Osteoblast (primary cell): Measurements from ENCODE around the gene DUSP1. TPM values are rescaled to one million over a fixed set of nuclear protein-coding genes. Genes with fewer than 3 reads are reported as not detected.

Experiments used
- DNase-seq: peaks from one replicate; pipeline ENCODE4 v3.0.0; 2011; ENCODE audit warnings: low spot score, mixed read lengths; ENCODE audit not compliant: insufficient read length; ENCODE audit errors: missing footprints
- H2AFZ ChIP-seq: 2 replicates; pipeline ENCODE4 v1.6.0; 2011; ENCODE audit warnings: mild to moderate bottlenecking, low read length
- H3K27ac ChIP-seq: 2 replicates; pipeline ENCODE4 v1.5.1; 2011; ENCODE audit warnings: mild to moderate bottlenecking, low read depth, low read length, moderate library complexity
- H3K27me3 ChIP-seq: 2 replicates; pipeline ENCODE4 v1.6.0; 2012; ENCODE audit warnings: mild to moderate bottlenecking, control low read depth, inconsistent platforms, low read length, moderate library complexity; ENCODE audit not compliant: insufficient read depth
- H3K36me3 ChIP-seq: 2 replicates; pipeline ENCODE4 v1.5.1; 2011; ENCODE audit warnings: mild to moderate bottlenecking, low read length, control low read depth, moderate library complexity; ENCODE audit not compliant: insufficient read depth
- H3K4me1 ChIP-seq: 2 replicates; pipeline ENCODE4 v1.5.1; 2011; ENCODE audit warnings: mild to moderate bottlenecking, low read length, control low read depth, moderate library complexity; ENCODE audit not compliant: insufficient read depth
- H3K4me2 ChIP-seq: 2 replicates; pipeline ENCODE4 v1.6.0; 2011; ENCODE audit warnings: mild to moderate bottlenecking, low read length; ENCODE audit not compliant: insufficient read depth
- H3K4me3 ChIP-seq: fragments of 200-600 bp; sonication (generic); 3 replicates; pipeline ENCODE4 v1.5.1; 2012; ENCODE audit warnings: mild to moderate bottlenecking, low read length, inconsistent platforms; ENCODE audit not compliant: insufficient read depth
- H3K79me2 ChIP-seq: 2 replicates; pipeline ENCODE4 v1.6.0; 2012; ENCODE audit warnings: mild to moderate bottlenecking, low read length, control low read depth, inconsistent platforms; ENCODE audit not compliant: insufficient read depth
- H3K9me3 ChIP-seq: 2 replicates; pipeline ENCODE4 v1.5.1; 2011; ENCODE audit warnings: low read depth, low read length, control low read depth
- H4K20me1 ChIP-seq: 2 replicates; pipeline ENCODE4 v1.6.0; 2012; ENCODE audit warnings: mild to moderate bottlenecking, low read length, control low read depth; ENCODE audit not compliant: insufficient read depth
- CTCF ChIP-seq: IDR thresholded peaks from 2 replicates; pipeline ENCODE4 v1.5.1; 2011; ENCODE audit warnings: mild to moderate bottlenecking, low read depth, low read length, moderate library complexity; ENCODE audit errors: extremely low read depth
- total RNA-seq: library from RNA; depleted of rRNA; stranded (reverse); fragments of >200 nt; gene quantifications from 2 replicates; pipeline ENCODE4 v1.2.3, GENCODE V29; 2012

Gene DUSP1
- total RNA-seq, 1 donor, result 74.6 TPM

GRCh38 chr5:172724242-172725183, 46.5 kb downstream of the DUSP1 start:
- no peak overlapping the region for H3K4me2 ChIP-seq
- no peak for TF ChIP-seq CTCF
- no peaks in the 10 kb centered on the region for H4K20me1 ChIP-seq
- H3K27ac ChIP-seq, result no peak overlapping the region
- H3K27me3 ChIP-seq, result no peaks in the 10 kb centered on the region
- no peaks in the 10 kb centered on the region for H3K9me3 ChIP-seq
- DNase-seq, result peak; percentile 35
- H2AFZ ChIP-seq, result no peak overlapping the region
- no peaks in the 10 kb centered on the region for H3K79me2 ChIP-seq
- no peak overlapping the region for H3K4me3 ChIP-seq
- no peaks in the 10 kb centered on the region for H3K36me3 ChIP-seq
- peaks cover 14% of the 10 kb centered on the region for H3K4me1 ChIP-seq

GRCh38 chr5:172723508-172723907, 47.5 kb downstream of the DUSP1 start:
- H4K20me1 ChIP-seq, result no peaks in the 10 kb centered on the region
- peak; percentile 21 for DNase-seq
- TF ChIP-seq CTCF, result no peak
- no peak overlapping the region for H3K27ac ChIP-seq
- no peak overlapping the region for H3K4me3 ChIP-seq
- no peaks in the 10 kb centered on the region for H3K79me2 ChIP-seq
- no peak overlapping the region for H3K4me2 ChIP-seq
- H3K36me3 ChIP-seq, result no peaks in the 10 kb centered on the region
- no peaks in the 10 kb centered on the region for H3K9me3 ChIP-seq
- H3K27me3 ChIP-seq, result no peaks in the 10 kb centered on the region
- peaks cover 14% of the 10 kb centered on the region for H3K4me1 ChIP-seq
- no peak overlapping the region for H2AFZ ChIP-seq

- no peak for TF ChIP-seq CTCF
- Histone ChIP-seq H3K36me3 (no peaks in the 10 kb centered on the region), H3K4me1 (peaks cover 14% of the 10 kb centered on the region), H3K9me3 (no peaks in the 10 kb centered on the region), H4K20me1 (no peaks in the 10 kb centered on the region), H3K27ac (no peak overlapping the region), H2AFZ (peak overlapping the region; percentile 11), H3K4me3 (peak overlapping the region; percentile 33), H3K4me2 (peak overlapping the region; percentile 57), H3K27me3 (no peaks in the 10 kb centered on the region), H3K79me2 (no peaks in the 10 kb centered on the region)
- DNase-seq, result peak; percentile 45
Observed at GRCh38 chr5:172722327-172722815, 48.6 kb downstream of the DUSP1 start.
